ENCODE results near the gene CEACAM3. TPM values are rescaled to one million over a fixed set of nuclear protein-coding genes. Genes with fewer than 3 reads are reported as not detected.

Gene CEACAM3
- total and polyA plus RNA-seq, 2 donors (not counting 1 experiment from before 2014, with no cell fraction given): not detected

DNA sequence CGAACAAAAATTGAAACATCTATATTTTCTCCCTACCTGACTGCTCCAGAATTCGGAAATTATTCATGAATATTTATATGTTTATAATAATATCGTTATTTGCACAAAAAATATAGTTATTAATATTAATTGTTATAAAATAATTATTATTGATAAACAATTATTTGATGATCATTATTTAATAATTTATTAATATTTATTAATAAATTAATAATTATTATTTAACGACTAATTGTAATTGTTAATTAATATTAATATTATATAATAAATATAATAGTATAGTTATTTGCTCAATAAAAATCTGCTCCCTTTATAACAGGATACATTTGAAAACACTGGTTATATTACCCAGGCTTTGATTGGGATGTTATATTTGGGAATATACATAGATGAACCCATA lies 26.8 kb upstream of the CEACAM3 start:
- Histone ChIP-seq H3K79me2 (ENCODE audit: control insufficient read depth, insufficient read depth, low read length) (no peaks in the 10 kb centered on the region), H3K9me3 (ENCODE audit: control insufficient read depth, insufficient read depth, low read depth, low read length) (no peaks in the 10 kb centered on the region), H3K4me2 (ENCODE audit: extremely low read depth, insufficient read depth, low read length) (no peak overlapping the region), H4K20me1 (ENCODE audit: control insufficient read depth, extremely low read depth, insufficient read depth, low read length) (no peaks in the 10 kb centered on the region), H3K27ac (ENCODE audit: insufficient read depth, low read length) (no peak overlapping the region), H3K4me3 (replicated peaks in 1 of 4; ENCODE audit: control extremely low read depth in 1 of 4, insufficient read depth in 1 of 4, low read depth in 3 of 4, low read length in 4 of 4) (no peak overlapping the region), H3K9ac (ENCODE audit: insufficient read depth, low read length) (no peak overlapping the region), H3K4me1 (ENCODE audit: control insufficient read depth, extremely low read depth, insufficient read depth, low read length) (no peaks in the 10 kb centered on the region), H3K36me3 (ENCODE audit: control insufficient read depth, insufficient read depth, low read length) (no peaks in the 10 kb centered on the region), H3K27me3 (ENCODE audit: control insufficient read depth, insufficient read depth, low read length) (no peaks in the 10 kb centered on the region), H2AFZ (ENCODE audit: low read length) (no peak overlapping the region)
- no peak for DNase-seq (ENCODE audit: low read depth in 2 of 2)
- TF ChIP-seq EZH2 (IDR thresholded peaks at IDR 0.05; ENCODE audit: low read length, missing control alignments): no peak
- TF ChIP-seq, protein P1, sequence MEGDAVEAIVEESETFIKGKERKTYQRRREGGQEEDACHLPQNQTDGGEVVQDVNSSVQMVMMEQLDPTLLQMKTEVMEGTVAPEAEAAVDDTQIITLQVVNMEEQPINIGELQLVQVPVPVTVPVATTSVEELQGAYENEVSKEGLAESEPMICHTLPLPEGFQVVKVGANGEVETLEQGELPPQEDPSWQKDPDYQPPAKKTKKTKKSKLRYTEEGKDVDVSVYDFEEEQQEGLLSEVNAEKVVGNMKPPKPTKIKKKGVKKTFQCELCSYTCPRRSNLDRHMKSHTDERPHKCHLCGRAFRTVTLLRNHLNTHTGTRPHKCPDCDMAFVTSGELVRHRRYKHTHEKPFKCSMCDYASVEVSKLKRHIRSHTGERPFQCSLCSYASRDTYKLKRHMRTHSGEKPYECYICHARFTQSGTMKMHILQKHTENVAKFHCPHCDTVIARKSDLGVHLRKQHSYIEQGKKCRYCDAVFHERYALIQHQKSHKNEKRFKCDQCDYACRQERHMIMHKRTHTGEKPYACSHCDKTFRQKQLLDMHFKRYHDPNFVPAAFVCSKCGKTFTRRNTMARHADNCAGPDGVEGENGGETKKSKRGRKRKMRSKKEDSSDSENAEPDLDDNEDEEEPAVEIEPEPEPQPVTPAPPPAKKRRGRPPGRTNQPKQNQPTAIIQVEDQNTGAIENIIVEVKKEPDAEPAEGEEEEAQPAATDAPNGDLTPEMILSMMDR (conservative IDR thresholded peaks at IDR 0.05 in 1 of 2, IDR thresholded peaks at IDR 0.05 in 1 of 2; ENCODE audit: low read depth in 1 of 2, low read length in 2 of 2): no peak

DNA sequence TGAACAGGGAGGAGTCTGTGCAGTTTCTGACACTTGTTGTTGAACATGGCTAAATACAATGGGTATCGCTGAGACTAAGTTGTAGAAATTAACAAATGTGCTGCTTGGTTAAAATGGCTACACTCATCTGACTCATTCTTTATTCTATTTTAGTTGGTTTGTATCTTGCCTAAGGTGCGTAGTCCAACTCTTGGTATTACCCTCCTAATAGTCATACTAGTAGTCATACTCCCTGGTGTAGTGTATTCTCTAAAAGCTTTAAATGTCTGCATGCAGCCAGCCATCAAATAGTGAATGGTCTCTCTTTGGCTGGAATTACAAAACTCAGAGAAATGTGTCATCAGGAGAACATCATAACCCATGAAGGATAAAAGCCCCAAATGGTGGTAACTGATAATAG lies 25.0 kb upstream of the CEACAM3 start:
- TF ChIP-seq EZH2 (IDR thresholded peaks at IDR 0.05; ENCODE audit: low read length, missing control alignments): no peak
- TF ChIP-seq, protein P1 (conservative IDR thresholded peaks at IDR 0.05 in 1 of 2, IDR thresholded peaks at IDR 0.05 in 1 of 2; ENCODE audit: low read depth in 1 of 2, low read length in 2 of 2): no peak
- Histone ChIP-seq H3K27ac (ENCODE audit: insufficient read depth, low read length) (no peak overlapping the region), H3K79me2 (ENCODE audit: control insufficient read depth, insufficient read depth, low read length) (no peaks in the 10 kb centered on the region), H3K9me3 (ENCODE audit: control insufficient read depth, insufficient read depth, low read depth, low read length) (no peaks in the 10 kb centered on the region), H3K9ac (ENCODE audit: insufficient read depth, low read length) (no peak overlapping the region), H3K36me3 (ENCODE audit: control insufficient read depth, insufficient read depth, low read length) (no peaks in the 10 kb centered on the region), H3K4me1 (ENCODE audit: control insufficient read depth, extremely low read depth, insufficient read depth, low read length) (no peaks in the 10 kb centered on the region), H4K20me1 (ENCODE audit: control insufficient read depth, extremely low read depth, insufficient read depth, low read length) (no peaks in the 10 kb centered on the region), H2AFZ (ENCODE audit: low read length) (no peak overlapping the region), H3K4me2 (ENCODE audit: extremely low read depth, insufficient read depth, low read length) (no peak overlapping the region), H3K4me3 (replicated peaks in 1 of 4; ENCODE audit: control extremely low read depth in 1 of 4, insufficient read depth in 1 of 4, low read depth in 3 of 4, low read length in 4 of 4) (no peak overlapping the region), H3K27me3 (ENCODE audit: control insufficient read depth, insufficient read depth, low read length) (no peaks in the 10 kb centered on the region)
- DNase-seq (ENCODE audit: low read depth in 2 of 2): no peak

DNA sequence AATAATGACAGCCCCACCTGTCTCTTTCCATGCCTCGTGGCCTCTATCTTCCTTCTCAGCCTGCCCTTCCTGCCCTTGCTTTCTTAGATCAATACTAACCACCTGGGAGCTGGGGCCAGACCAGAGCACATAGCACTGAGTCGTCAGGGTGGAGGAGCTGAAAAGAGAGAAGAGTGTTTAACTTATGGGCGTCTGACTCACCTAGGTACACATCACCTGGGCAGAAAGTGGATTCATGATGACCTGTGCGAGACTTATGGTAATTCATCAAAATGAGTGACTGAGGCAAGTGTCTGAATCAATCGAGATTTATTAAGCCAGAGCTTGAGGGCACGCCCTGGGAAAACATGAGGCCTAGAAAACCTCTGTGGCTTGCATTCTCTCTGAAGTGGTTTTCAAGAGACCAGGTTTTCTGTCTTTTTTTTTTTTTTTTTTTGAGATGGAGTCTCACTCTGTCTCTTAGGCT lies 21.8 kb upstream of the CEACAM3 start:
- H4K20me1 ChIP-seq (ENCODE audit: control insufficient read depth, extremely low read depth, insufficient read depth, low read length): no peaks in the 10 kb centered on the region
- no peaks in the 10 kb centered on the region for H3K4me1 ChIP-seq (ENCODE audit: control insufficient read depth, extremely low read depth, insufficient read depth, low read length)
- no peaks in the 10 kb centered on the region for H3K79me2 ChIP-seq (ENCODE audit: control insufficient read depth, insufficient read depth, low read length)
- H3K4me3 ChIP-seq (replicated peaks in 1 of 4; ENCODE audit: control extremely low read depth in 1 of 4, insufficient read depth in 1 of 4, low read depth in 3 of 4, low read length in 4 of 4): no peak overlapping the region
- H3K36me3 ChIP-seq (ENCODE audit: control insufficient read depth, insufficient read depth, low read length): no peaks in the 10 kb centered on the region
- no peak overlapping the region for H3K4me2 ChIP-seq (ENCODE audit: extremely low read depth, insufficient read depth, low read length)
- DNase-seq (ENCODE audit: low read depth in 2 of 2): no peak
- TF ChIP-seq, protein P1 (conservative IDR thresholded peaks at IDR 0.05 in 1 of 2, IDR thresholded peaks at IDR 0.05 in 1 of 2; ENCODE audit: low read depth in 1 of 2, low read length in 2 of 2): no peak
- no peak for TF ChIP-seq EZH2 (IDR thresholded peaks at IDR 0.05; ENCODE audit: low read length, missing control alignments)
- no peak overlapping the region for H3K9ac ChIP-seq (ENCODE audit: insufficient read depth, low read length)
- no peak overlapping the region for H2AFZ ChIP-seq (ENCODE audit: low read length)
- H3K27me3 ChIP-seq (ENCODE audit: control insufficient read depth, insufficient read depth, low read length): no peaks in the 10 kb centered on the region
- no peaks in the 10 kb centered on the region for H3K9me3 ChIP-seq (ENCODE audit: control insufficient read depth, insufficient read depth, low read depth, low read length)
- no peak overlapping the region for H3K27ac ChIP-seq (ENCODE audit: insufficient read depth, low read length)
